Thyroid gland (tissue), 4 donors: ENCODE data around the gene MPPED2.

Source experiments
- CTCF ChIP-seq, 6 experiments: fragments of 200-600 bp in 3 of 6; fragments of 450-650 bp in 3 of 6; sonication (generic) in 3 of 6; IDR thresholded peaks; one replicate each; pipeline ENCODE4 v1.5.1; 2016 to 2019; ENCODE audit warnings: antibody characterized with exemption in 6 of 6, mild to moderate bottlenecking in 2 of 6, inconsistent platforms in 1 of 6, moderate library complexity in 1 of 6
- POLR2A ChIP-seq, 2 donors: fragments of 450-650 bp; IDR thresholded peaks; one replicate each; pipeline ENCODE4 v1.6.1; 2017; ENCODE audit warnings: antibody characterized with exemption in 2 of 2, mild to moderate bottlenecking in 2 of 2, moderate library complexity in 1 of 2

DNA sequence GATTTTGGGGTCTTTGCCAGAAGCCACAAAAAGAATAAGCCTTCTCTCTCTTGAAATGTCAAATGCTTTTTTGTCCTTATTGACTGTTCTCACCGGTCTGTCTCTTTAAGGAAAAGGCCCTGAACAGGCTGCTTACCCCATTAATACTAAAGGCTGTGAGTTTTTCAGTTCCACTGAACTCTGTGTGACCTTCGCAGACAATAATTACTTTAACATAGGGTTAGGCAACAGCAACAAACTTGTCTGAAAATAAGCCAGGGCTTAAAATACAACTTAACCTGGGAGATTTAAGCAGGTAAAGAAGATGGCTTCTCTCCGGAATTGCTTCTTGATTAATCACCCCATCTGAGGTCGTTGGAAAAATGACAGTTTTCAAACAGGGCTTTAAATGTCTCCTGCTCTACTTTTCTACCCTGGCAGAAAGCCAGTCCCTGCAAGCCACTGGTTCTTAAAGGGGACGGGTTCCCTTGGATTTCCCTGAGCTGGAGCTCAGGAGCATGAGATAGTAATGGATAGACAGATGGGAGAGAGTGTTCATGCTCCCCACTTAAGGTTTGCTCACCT, 193.8 kb downstream of the MPPED2 start:
- TF ChIP-seq CTCF (IDR thresholded peaks at IDR 0.05) (no peak), POLR2A (IDR thresholded peaks at IDR 0.05) (no peak)
